BJ (cell line): ENCODE measurements around the gene SFR1. TPM values are rescaled to one million over a fixed set of nuclear protein-coding genes. Genes with fewer than 3 reads are reported as not detected.

Source experiments
- CTCF ChIA-PET: fragments of 350-600 bp; formaldehyde crosslinking; extraction: SDS; loops from one replicate; lab custom pipeline; 2021; ENCODE audit warnings: antibody characterized with exemption, inconsistent platforms; lab: Yijun Ruan, JAX
- POLR2A ChIA-PET: fragments of 300-600 bp; sonication (Branson Sonifier 250); formaldehyde crosslinking; extraction: SDS; loops from one replicate; lab custom pipeline; 2021; ENCODE audit warnings: antibody characterized with exemption; lab: Charles Lee
- DNase-seq: peaks from one replicate; pipeline ENCODE4 v3.0.0-alpha.2; 2011; ENCODE audit warnings: low read depth
- H3K27me3 ChIP-seq: 2 replicates; pipeline ENCODE4 v1.6.0; 2011; ENCODE audit warnings: low read length; ENCODE audit not compliant: control insufficient read depth, insufficient read depth
- H3K36me3 ChIP-seq: 2 replicates; pipeline ENCODE4 v1.5.1; 2011; ENCODE audit warnings: low read length; ENCODE audit not compliant: control insufficient read depth, insufficient read depth
- H3K4me3 ChIP-seq: 2 replicates; pipeline ENCODE4 v1.5.1; 2011; ENCODE audit warnings: low read depth, mild to moderate bottlenecking, control low read depth, low read length
- CTCF ChIP-seq: IDR thresholded peaks from 2 replicates; pipeline ENCODE4 v1.5.1; 2011; ENCODE audit warnings: low read depth, mild to moderate bottlenecking, control low read depth, inconsistent platforms, low read length, moderate library complexity; ENCODE audit not compliant: insufficient read depth
- polyA minus RNA-seq: library from RNA; depleted of rRNA, polyadenylated mRNA; stranded (reverse); fragments of >200 nt; gene quantifications from 2 replicates; pipeline ENCODE4 v1.2.3, GENCODE V29; 2011; rRNA and poly(A)+ RNA removed
- polyA plus RNA-seq: library from polyadenylated mRNA; depleted of rRNA; stranded (reverse); fragments of >200 nt; gene quantifications from 2 replicates; pipeline ENCODE4 v1.2.3, GENCODE V29; 2011; rRNA removed

The SFR1 gene
- 1.5 and 2.4 TPM in 2 replicates for polyA plus RNA-seq
- polyA minus RNA-seq: 0.31 and 0.62 TPM in 2 replicates

DNA sequence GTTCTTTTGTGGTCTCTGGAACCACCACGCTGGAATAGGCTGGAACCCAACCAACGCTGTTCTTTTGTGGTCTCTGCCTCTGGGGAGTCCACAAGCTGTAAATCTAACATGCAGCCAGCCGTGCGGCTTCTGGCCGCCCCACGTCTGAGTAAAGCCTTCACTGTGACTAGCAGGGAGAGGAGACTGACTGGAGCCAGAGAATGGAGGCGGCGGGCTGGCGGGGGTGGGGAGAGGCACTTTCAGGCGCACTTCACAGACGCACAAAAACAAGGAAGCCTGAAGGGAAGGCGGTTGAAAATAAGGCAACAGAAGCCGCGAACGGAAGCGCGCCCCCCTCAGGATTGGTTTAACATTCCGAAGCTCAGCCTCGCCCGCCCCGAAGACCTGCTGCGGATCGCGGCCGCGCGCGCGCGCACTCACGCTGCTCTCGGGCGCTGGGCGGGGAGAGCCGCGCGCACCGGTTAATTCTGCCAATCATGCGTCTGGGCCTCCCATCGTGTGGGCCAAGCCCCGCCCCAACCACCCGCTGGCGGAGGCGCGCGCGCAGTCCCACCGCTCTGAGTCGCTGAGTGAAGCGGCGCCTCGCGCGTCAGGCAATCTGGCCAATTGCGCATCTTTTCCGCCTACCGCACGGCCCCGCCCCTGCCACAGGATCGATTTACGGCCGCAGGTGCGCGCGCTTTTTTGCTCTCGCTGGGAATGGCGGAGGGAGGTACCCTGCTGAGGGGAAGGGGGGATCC is at the start of gene SFR1:
Gene SFR1 (plus strand): TSS at position 687 of the 740 bp plus-strand sequence. CDS start 13 bp downstream, at position 700.
- TF ChIP-seq CTCF: peak; percentile 60
- Histone ChIP-seq H3K36me3 (no peaks in the 10 kb centered on the region), H3K27me3 (no peaks in the 10 kb centered on the region), H3K4me3 (peak within 1 kb of the TSS; percentile 70)
- ChIA-PET CTCF (interaction anchor here (0.7 to 4.8 kb wide), 22 partner anchors 9 to 267 kb away, joined by 3 to 50 read pairs (median 4); no protein-coding TSS in a partner anchor), POLR2A (interaction anchor here (1.8 kb wide), 1 partner anchor 12 kb away, joined by 22 read pairs; no protein-coding TSS in a partner anchor)
- peak; percentile 94 for DNase-seq

DNA sequence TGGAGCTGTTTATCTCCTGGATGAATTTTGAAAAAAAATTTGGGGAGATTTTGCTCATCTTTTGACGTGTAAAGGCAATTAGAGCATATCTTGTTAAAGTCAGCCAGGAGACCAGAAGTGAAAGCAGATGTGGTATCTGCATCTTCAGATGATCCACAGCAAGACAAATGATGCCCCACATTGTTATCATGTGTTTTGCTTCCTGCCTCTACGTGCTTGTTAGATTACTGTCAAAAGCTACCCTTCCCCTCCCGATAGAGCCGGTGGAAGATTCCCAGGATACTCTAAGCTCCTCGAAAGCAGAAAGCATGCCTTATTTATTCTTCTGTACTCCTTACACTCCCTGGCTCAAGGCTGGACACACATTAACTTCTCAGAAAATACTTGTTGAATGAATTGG is 49.2 kb upstream of the SFR1 start:
- ChIA-PET CTCF (interaction anchor here (2.3 kb wide), 1 partner anchor 10 kb away, joined by 7 read pairs; no protein-coding TSS in a partner anchor), POLR2A (no interaction called here)
- no peak for DNase-seq
- Histone ChIP-seq H3K27me3 (peaks cover 6% of the 10 kb centered on the region), H3K36me3 (no peaks in the 10 kb centered on the region), H3K4me3 (no peak overlapping the region)
- no peak for TF ChIP-seq CTCF

GRCh38 chr10:104074505-104074904 is 47.5 kb upstream of the SFR1 start:
- Histone ChIP-seq H3K36me3 (no peaks in the 10 kb centered on the region), H3K4me3 (no peak overlapping the region), H3K27me3 (peaks cover 6% of the 10 kb centered on the region)
- no peak for TF ChIP-seq CTCF
- POLR2A ChIA-PET: no interaction called here
- DNase-seq: no peak
- CTCF ChIA-PET: no interaction called here

GRCh38 chr10:104076743-104077160 is 45.2 kb upstream of the SFR1 start:
- POLR2A ChIA-PET: no interaction called here

More at GRCh38 chr10:104076743-104077160, 45.2 kb upstream of the SFR1 start:
- peaks cover 8% of the 10 kb centered on the region for H3K27me3 ChIP-seq
- no peaks in the 10 kb centered on the region for H3K36me3 ChIP-seq
- CTCF ChIA-PET: interaction anchor here (1.3 kb wide), 1 partner anchor 11 kb away, joined by 3 read pairs; no protein-coding TSS in a partner anchor
- DNase-seq: no peak
- no peak for TF ChIP-seq CTCF
- H3K4me3 ChIP-seq: no peak overlapping the region
